ENCODE results near the gene GPD2. TPM values are rescaled to one million over a fixed set of nuclear protein-coding genes. Genes with fewer than 3 reads are reported as not detected.

The GPD2 gene
- total RNA-seq, 6 experiments from 2014 or later, result 44.4 to 69.8 (median 55.7) TPM

- Mint-ChIP-seq H3K9me3 (no peaks in the 10 kb centered on the region), H3K4me3 (no peak overlapping the region), H3K36me3 (ENCODE audit: low read depth) (peaks cover 13% of the 10 kb centered on the region), H3K4me1 (ENCODE audit: low read depth) (no peaks in the 10 kb centered on the region), H3K27me3 (ENCODE audit: insufficient read depth) (no peaks in the 10 kb centered on the region; the same call in 1 of the 2 replicates), H3K27ac (no peak overlapping the region)
- DNase-seq, result no peak
- no peak for TF ChIP-seq CTCF (IDR thresholded peaks at IDR 0.05)
Observed at GRCh38 chr2:156576005-156576404, 139.8 kb downstream of the GPD2 start.

GRCh38 chr2:156580501-156580900 lies 144.3 kb downstream of the GPD2 start:
- no peaks in the 10 kb centered on the region; the same call in 1 of the 2 replicates for H3K27me3 Mint-ChIP-seq (ENCODE audit: insufficient read depth)
- no peaks in the 10 kb centered on the region for H3K36me3 Mint-ChIP-seq (ENCODE audit: low read depth)
- no peak for TF ChIP-seq CTCF (IDR thresholded peaks at IDR 0.05)
- H3K27ac Mint-ChIP-seq, result no peak overlapping the region; the same call in 1 of the 2 replicates
- no peaks in the 10 kb centered on the region for H3K9me3 Mint-ChIP-seq
- H3K4me3 Mint-ChIP-seq, result no peak overlapping the region
- no peak for DNase-seq
- H3K4me1 Mint-ChIP-seq (ENCODE audit: low read depth), result no peaks in the 10 kb centered on the region

GRCh38 chr2:156581280-156581679 lies 145.1 kb downstream of the GPD2 start:
- H3K4me3 Mint-ChIP-seq, result no peak overlapping the region
- no peaks in the 10 kb centered on the region for H3K4me1 Mint-ChIP-seq (ENCODE audit: low read depth)
- no peaks in the 10 kb centered on the region for H3K36me3 Mint-ChIP-seq (ENCODE audit: low read depth)
- H3K27ac Mint-ChIP-seq, result no peak overlapping the region
- no peaks in the 10 kb centered on the region; the same call in 1 of the 2 replicates for H3K27me3 Mint-ChIP-seq (ENCODE audit: insufficient read depth)
- DNase-seq, result no peak
- H3K9me3 Mint-ChIP-seq, result no peaks in the 10 kb centered on the region
- no peak for TF ChIP-seq CTCF (IDR thresholded peaks at IDR 0.05)

- no peaks in the 10 kb centered on the region for H3K36me3 Mint-ChIP-seq (ENCODE audit: low read depth)
- no peak for DNase-seq
- peaks cover 8% of the 10 kb centered on the region; the same call in 1 of the 2 replicates for H3K4me1 Mint-ChIP-seq (ENCODE audit: low read depth)
- H3K27me3 Mint-ChIP-seq (ENCODE audit: insufficient read depth), result no peaks in the 10 kb centered on the region; the same call in 1 of the 2 replicates
- no peaks in the 10 kb centered on the region for H3K9me3 Mint-ChIP-seq
- H3K27ac Mint-ChIP-seq, result no peak overlapping the region
- H3K4me3 Mint-ChIP-seq, result no peak overlapping the region
- TF ChIP-seq CTCF (IDR thresholded peaks at IDR 0.05), result no peak
Observed at GRCh38 chr2:156585457-156585856, 149.3 kb downstream of the GPD2 start.

- H3K27me3 Mint-ChIP-seq (ENCODE audit: insufficient read depth), result no peaks in the 10 kb centered on the region; the same call in 1 of the 2 replicates
- no peak overlapping the region for H3K4me3 Mint-ChIP-seq
- peaks cover 8% of the 10 kb centered on the region; the same call in 1 of the 2 replicates for H3K4me1 Mint-ChIP-seq (ENCODE audit: low read depth)
- no peaks in the 10 kb centered on the region for H3K36me3 Mint-ChIP-seq (ENCODE audit: low read depth)
- no peaks in the 10 kb centered on the region for H3K9me3 Mint-ChIP-seq
- no peak for TF ChIP-seq CTCF (IDR thresholded peaks at IDR 0.05)
- H3K27ac Mint-ChIP-seq, result no peak overlapping the region
- no peak for DNase-seq
Observed at GRCh38 chr2:156586621-156587020, 150.4 kb downstream of the GPD2 start.

All from HFFc6 (cell line).